Natural killer cell (primary cell): ENCODE data around the gene OMP. TPM values are rescaled to one million over a fixed set of nuclear protein-coding genes. Genes with fewer than 3 reads are reported as not detected.
A peak's percentile ranks its signal among the peaks of the same experiment; 100 is the strongest.

Source experiments
- ATAC-seq, 3 donors: fragments of 150-1000 bp in 2 of 3; fragments of 200-7000 bp in 1 of 3; cut with Tn5 transposase; 1 replicate in 1 of 3; 2 replicates in 2 of 3; pipeline ENCODE4 v1.10.0; 2021; ENCODE audit warnings: mild to moderate bottlenecking in 2 of 3, moderate library complexity in 2 of 3
- DNase-seq, 2 donors: peaks; one replicate each; pipeline versions ENCODE4 v3.0.0 to v3.0.0-alpha.2; 2013 to 2021; ENCODE audit warnings: mixed read lengths in 1 of 2
- H3K27ac ChIP-seq: one replicate; pipeline ENCODE4 v1.5.1; 2013; ENCODE audit warnings: mild to moderate bottlenecking, low read length
- H3K27me3 ChIP-seq: one replicate; pipeline ENCODE4 v1.6.1; 2013; ENCODE audit warnings: low read length; ENCODE audit not compliant: control insufficient read depth, insufficient read depth
- H3K36me3 ChIP-seq: one replicate; pipeline ENCODE4 v1.6.1; 2013; ENCODE audit warnings: low read length; ENCODE audit not compliant: control insufficient read depth, insufficient read depth
- H3K4me1 ChIP-seq: one replicate; pipeline ENCODE4 v1.6.1; 2013; ENCODE audit warnings: low read length; ENCODE audit not compliant: control insufficient read depth, insufficient read depth
- H3K4me3 ChIP-seq: one replicate; pipeline ENCODE4 v1.5.1; 2013; ENCODE audit warnings: low read length
- H3K9me3 ChIP-seq: one replicate; pipeline ENCODE4 v1.6.1; 2013; ENCODE audit warnings: low read length; ENCODE audit not compliant: control insufficient read depth, insufficient read depth
- H3K27ac Mint-ChIP-seq, 2 donors: one replicate each; pipeline ENCODE4 v1.8.0; 2022; ENCODE audit warnings: mild to moderate bottlenecking in 2 of 2, mixed read lengths in 2 of 2, moderate library complexity in 1 of 2
- H3K27me3 Mint-ChIP-seq, 2 donors: one replicate each; pipeline ENCODE4 v1.8.0; 2022; ENCODE audit warnings: low read depth in 2 of 2, mixed read lengths in 2 of 2
- H3K36me3 Mint-ChIP-seq: one replicate; pipeline ENCODE4 v1.8.0; 2022; ENCODE audit warnings: mixed read lengths
- H3K4me1 Mint-ChIP-seq, 2 donors: one replicate each; pipeline ENCODE4 v1.8.0; 2022; ENCODE audit warnings: mixed read lengths in 2 of 2
- H3K4me3 Mint-ChIP-seq: one replicate; pipeline ENCODE4 v1.8.0; 2022; ENCODE audit warnings: mild to moderate bottlenecking, moderate library complexity, mixed read lengths
- H3K9me3 Mint-ChIP-seq, 2 donors: one replicate each; pipeline ENCODE4 v1.8.0; 2022; ENCODE audit warnings: mixed read lengths in 2 of 2
- WGBS: methylation state at CpG from one replicate; pipeline ENCODE4 v1.1.7; 2013; ENCODE audit warnings: missing lambda C conversion rate; ENCODE audit not compliant: insufficient coverage; 5-methylcytosine and 5-hydroxymethylcytosine counted together
- intact Hi-C: fragments of 100-400 bp; cut with micrococcal nuclease; formaldehyde crosslinking; loops from one replicate; pipeline ENCODE4 v1.14.2; 2022
- total RNA-seq, 4 donors: library from RNA; stranded (reverse); fragments of 120-200 nt in 1 of 4; gene quantifications; one replicate each; pipeline versions ENCODE4 v1.2.3 to v1.2.4, GENCODE V29; 2013 to 2022
- TF ChIP-seq, protein P1 (sequence below): fragments of 200-600 bp; IDR thresholded peaks from one replicate; pipeline ENCODE4 v1.8.0; 2022; ENCODE audit warnings: antibody characterized with exemption

OMP gene
- total RNA-seq, 3 donors from 2014 or later (not counting 1 experiment from before 2014, with no cell fraction given), result 0.82 to 1.4 (median 0.85) TPM

DNA sequence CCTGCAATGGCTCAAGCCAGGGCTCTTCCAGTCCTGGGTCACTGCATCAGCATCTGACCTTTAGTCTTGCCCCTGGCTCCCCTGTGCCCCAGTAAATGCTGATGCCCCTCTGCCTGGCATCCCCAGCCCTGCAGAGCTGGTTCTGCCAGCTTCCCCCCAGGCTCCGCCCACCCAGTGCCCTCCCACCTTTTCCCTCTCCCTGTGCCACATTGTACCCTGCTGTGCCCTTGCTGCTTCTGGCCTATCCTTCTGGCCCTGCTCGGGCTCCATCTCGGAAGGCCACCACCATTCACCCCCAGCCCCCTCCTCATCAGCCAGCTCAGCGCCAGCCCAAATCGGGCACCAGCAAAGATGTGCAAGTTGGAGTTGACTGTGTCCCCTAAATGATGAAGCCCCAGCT, 28.4 kb upstream of the OMP start:
- peak overlapping the region; percentile 13 for H3K4me3 Mint-ChIP-seq
- intact Hi-C loops, result no loop called here
- Histone ChIP-seq H3K4me3 (no peak overlapping the region), H3K9me3 (no peaks in the 10 kb centered on the region), H3K36me3 (no peaks in the 10 kb centered on the region), H3K27ac (no peak overlapping the region), H3K27me3 (peaks cover 2% of the 10 kb centered on the region), H3K4me1 (peaks cover 44% of the 10 kb centered on the region)
- peak overlapping the region in 1 of 2 donors; percentile 67 for H3K27ac Mint-ChIP-seq
- DNase-seq, result no peak
- TF ChIP-seq, protein P1, sequence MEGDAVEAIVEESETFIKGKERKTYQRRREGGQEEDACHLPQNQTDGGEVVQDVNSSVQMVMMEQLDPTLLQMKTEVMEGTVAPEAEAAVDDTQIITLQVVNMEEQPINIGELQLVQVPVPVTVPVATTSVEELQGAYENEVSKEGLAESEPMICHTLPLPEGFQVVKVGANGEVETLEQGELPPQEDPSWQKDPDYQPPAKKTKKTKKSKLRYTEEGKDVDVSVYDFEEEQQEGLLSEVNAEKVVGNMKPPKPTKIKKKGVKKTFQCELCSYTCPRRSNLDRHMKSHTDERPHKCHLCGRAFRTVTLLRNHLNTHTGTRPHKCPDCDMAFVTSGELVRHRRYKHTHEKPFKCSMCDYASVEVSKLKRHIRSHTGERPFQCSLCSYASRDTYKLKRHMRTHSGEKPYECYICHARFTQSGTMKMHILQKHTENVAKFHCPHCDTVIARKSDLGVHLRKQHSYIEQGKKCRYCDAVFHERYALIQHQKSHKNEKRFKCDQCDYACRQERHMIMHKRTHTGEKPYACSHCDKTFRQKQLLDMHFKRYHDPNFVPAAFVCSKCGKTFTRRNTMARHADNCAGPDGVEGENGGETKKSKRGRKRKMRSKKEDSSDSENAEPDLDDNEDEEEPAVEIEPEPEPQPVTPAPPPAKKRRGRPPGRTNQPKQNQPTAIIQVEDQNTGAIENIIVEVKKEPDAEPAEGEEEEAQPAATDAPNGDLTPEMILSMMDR, result no peak
- no peaks in the 10 kb centered on the region for H3K9me3 Mint-ChIP-seq
- H3K27me3 Mint-ChIP-seq, result no peaks in the 10 kb centered on the region
- ATAC-seq, result no peak
- H3K4me1 Mint-ChIP-seq, result peaks cover 39 to 83% of the 10 kb centered on the region in 2 donors
- 94% methylated on average over 5 of the region's 5 CpGs for WGBS
- no peaks in the 10 kb centered on the region for H3K36me3 Mint-ChIP-seq

DNA sequence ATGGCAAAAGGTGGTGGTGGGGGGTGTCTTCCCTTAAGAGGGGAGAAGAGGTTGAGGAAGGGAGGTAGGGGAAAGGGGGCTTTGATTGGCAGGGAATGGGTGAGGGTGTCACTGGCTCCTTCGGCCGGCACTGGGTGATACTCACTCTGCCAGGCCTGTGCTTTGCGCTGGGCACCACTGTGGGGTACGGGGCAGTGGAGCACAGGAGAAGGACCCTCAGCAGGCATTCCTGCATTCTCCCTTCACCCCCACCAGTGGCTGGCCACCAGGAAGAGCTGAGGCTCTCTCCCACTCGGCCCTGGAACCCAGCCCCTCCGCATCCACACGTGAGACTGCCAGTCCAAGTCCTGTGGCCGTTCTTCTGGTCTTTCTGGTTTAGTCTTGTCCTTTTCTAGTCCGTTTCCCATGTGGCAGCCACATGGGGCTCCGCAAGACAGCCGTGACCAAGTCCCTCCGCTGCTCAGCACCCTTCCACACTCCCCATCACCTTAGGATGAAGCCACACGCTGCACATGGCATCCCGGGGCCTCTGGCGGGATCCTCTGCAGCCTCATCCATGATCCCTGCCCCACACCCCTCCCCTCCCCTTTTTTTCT, 27.9 kb upstream of the OMP start:
- Mint-ChIP-seq H3K27me3 (no peaks in the 10 kb centered on the region), H3K27ac (peak overlapping the region in 1 of 2 donors; percentile 67), H3K4me3 (no peak overlapping the region), H3K9me3 (no peaks in the 10 kb centered on the region), H3K4me1 (peaks cover 44 to 82% of the 10 kb centered on the region in 2 donors), H3K36me3 (no peaks in the 10 kb centered on the region)
- 93% methylated on average over 15 of the region's 15 CpGs for WGBS
- no peak overlapping the region for H3K4me3 ChIP-seq
- H3K27me3 ChIP-seq, result peaks cover 2% of the 10 kb centered on the region
- no peak overlapping the region for H3K27ac ChIP-seq
- intact Hi-C loops, result no loop called here
- no peaks in the 10 kb centered on the region for H3K9me3 ChIP-seq
- no peak for ATAC-seq
- H3K36me3 ChIP-seq, result no peaks in the 10 kb centered on the region
- DNase-seq, result no peak
- peaks cover 44% of the 10 kb centered on the region for H3K4me1 ChIP-seq
- TF ChIP-seq, protein P1, result no peak

DNA sequence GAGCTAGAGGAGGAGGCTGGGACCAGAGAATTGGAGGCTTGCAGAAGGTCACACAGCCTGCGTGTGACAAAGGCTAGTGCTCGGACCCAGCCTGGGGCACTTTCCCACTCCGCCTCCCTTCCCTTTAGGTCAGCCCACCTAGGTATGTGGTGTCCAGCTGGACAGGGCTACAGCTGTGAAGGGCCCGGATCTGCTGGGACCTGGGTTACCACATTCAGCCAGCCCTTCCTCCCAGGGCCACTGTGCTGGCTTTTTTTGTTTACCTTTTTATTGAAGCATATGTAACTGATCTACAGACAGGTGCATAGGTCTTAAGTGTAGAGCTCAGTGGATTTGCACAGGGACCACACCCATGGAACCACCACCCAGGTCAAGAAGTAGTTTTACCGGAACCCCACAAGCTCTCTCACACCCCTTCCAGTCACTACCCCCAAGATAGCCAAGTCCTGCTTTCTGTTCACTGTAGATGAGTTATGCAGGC, 27.2 kb upstream of the OMP start:
- DNase-seq, result no peak
- Histone ChIP-seq H3K4me3 (no peak overlapping the region), H3K27ac (no peak overlapping the region), H3K36me3 (no peaks in the 10 kb centered on the region), H3K9me3 (no peaks in the 10 kb centered on the region), H3K4me1 (peaks cover 48% of the 10 kb centered on the region), H3K27me3 (no peaks in the 10 kb centered on the region)
- intact Hi-C loops, result no loop called here
- no peaks in the 10 kb centered on the region for H3K27me3 Mint-ChIP-seq
- peaks cover 50 to 82% of the 10 kb centered on the region in 2 donors for H3K4me1 Mint-ChIP-seq
- peak overlapping the region; percentile 32 for H3K4me3 Mint-ChIP-seq
- no peak overlapping the region for H3K27ac Mint-ChIP-seq
- TF ChIP-seq, protein P1, result no peak
- 92% methylated on average over 4 of the region's 5 CpGs for WGBS
- H3K36me3 Mint-ChIP-seq, result no peaks in the 10 kb centered on the region
- ATAC-seq, result no peak
- H3K9me3 Mint-ChIP-seq, result no peaks in the 10 kb centered on the region

DNA sequence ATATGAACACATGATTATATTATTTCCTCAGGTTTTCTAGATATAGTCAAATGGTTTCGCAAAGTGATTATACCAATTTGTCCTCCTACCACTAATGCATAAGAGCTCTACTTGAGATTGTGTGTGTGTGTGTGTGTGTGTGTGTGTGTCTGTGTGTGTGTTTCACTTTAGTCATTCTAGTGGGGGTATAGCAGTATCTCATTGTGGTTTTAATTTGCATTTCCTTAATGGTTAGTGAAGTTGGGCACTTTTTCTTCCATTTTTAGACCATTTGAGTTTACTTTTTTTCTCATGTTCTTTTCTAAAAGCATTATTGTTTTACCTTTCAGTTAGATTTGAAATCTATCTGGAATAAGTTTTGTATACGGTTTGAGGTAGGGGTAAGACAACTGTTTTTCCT, 23.0 kb upstream of the OMP start:
- H3K9me3 ChIP-seq, result no peaks in the 10 kb centered on the region
- TF ChIP-seq, protein P1, result no peak
- H3K4me1 Mint-ChIP-seq, result peaks cover 33 to 76% of the 10 kb centered on the region in 2 donors
- peak in 1 of 3 donors; percentile 28 for ATAC-seq
- H3K36me3 Mint-ChIP-seq, result no peaks in the 10 kb centered on the region
- H3K4me1 ChIP-seq, result peaks cover 45% of the 10 kb centered on the region
- WGBS, result 83% methylated on average over 1 of the region's 2 CpGs
- no peak overlapping the region for H3K4me3 ChIP-seq
- no peaks in the 10 kb centered on the region for H3K27me3 Mint-ChIP-seq
- H3K36me3 ChIP-seq, result no peaks in the 10 kb centered on the region
- no peak for DNase-seq
- peak overlapping the region; percentile 37 for H3K4me3 Mint-ChIP-seq
- H3K27ac ChIP-seq, result peak overlapping the region; percentile 9
- no peaks in the 10 kb centered on the region for H3K9me3 Mint-ChIP-seq
- H3K27ac Mint-ChIP-seq, result peak overlapping the region; percentile 74 to 78
- no peaks in the 10 kb centered on the region for H3K27me3 ChIP-seq
- intact Hi-C loops, result no loop called here
